Measurements from ENCODE around the gene CTPS1.

GRCh38 chr1:41017141-41018017, 37.9 kb downstream of the CTPS1 start:
- TF ChIP-seq GATA3 (IDR thresholded peaks at IDR 0.05; ENCODE audit: low read depth, low read length) (no peak), GATA2 (IDR thresholded peaks at IDR 0.05; ENCODE audit: low read depth, low read length) (no peak)
